SKM-1 (cell line): ENCODE data around the gene WT1.
A peak's percentile ranks its signal among the peaks of the same experiment; 100 is the strongest.

Experiments used
- DNase-seq: peaks from one replicate; lab custom pipeline; 2025; ENCODE audit not compliant: unreplicated experiment; lab: John Stamatoyannopoulos, UW

The WT1 gene

GRCh38 chr11:32425761-32426160 lies 9.6 kb downstream of the WT1 start:
- DNase-seq, result no peak

- DNase-seq, result no peak
These were observed 12.8 kb downstream of the WT1 start for GRCh38 chr11:32422545-32422944.

GRCh38 chr11:32421992-32422391 lies 13.3 kb downstream of the WT1 start:
- no peak for DNase-seq

GRCh38 chr11:32420937-32421901 lies 14.1 kb downstream of the WT1 start:
- DNase-seq, result peak; percentile 79

- no peak for DNase-seq
These were observed 15.2 kb downstream of the WT1 start for GRCh38 chr11:32420139-32420538.

GRCh38 chr11:32418836-32419235 lies 16.5 kb downstream of the WT1 start:
- no peak for DNase-seq

- DNase-seq, result no peak
These were observed 17.5 kb downstream of the WT1 start for GRCh38 chr11:32417806-32418205.

- DNase-seq, result no peak
These were observed 19.0 kb downstream of the WT1 start for GRCh38 chr11:32416301-32416700.

- no peak for DNase-seq
These were observed 20.4 kb downstream of the WT1 start for GRCh38 chr11:32414925-32415324.

- DNase-seq, result no peak
These were observed 23.3 kb downstream of the WT1 start for GRCh38 chr11:32411942-32412615.

- no peak for DNase-seq
These were observed 29.7 kb downstream of the WT1 start for GRCh38 chr11:32405592-32405991.

- DNase-seq, result no peak
These were observed 32.5 kb downstream of the WT1 start for GRCh38 chr11:32402836-32403235.

GRCh38 chr11:32400670-32401369 lies 34.5 kb downstream of the WT1 start:
- peak; percentile 16 for DNase-seq

GRCh38 chr11:32400196-32400595 lies 35.1 kb downstream of the WT1 start:
- DNase-seq, result no peak

GRCh38 chr11:32396991-32397390 lies 38.3 kb downstream of the WT1 start:
- no peak for DNase-seq

GRCh38 chr11:32396331-32396730 lies 39.0 kb downstream of the WT1 start:
- no peak for DNase-seq

GRCh38 chr11:32395127-32395526 lies 40.2 kb downstream of the WT1 start:
- DNase-seq, result no peak

GRCh38 chr11:32392840-32393239 lies 42.5 kb downstream of the WT1 start:
- DNase-seq, result no peak

- DNase-seq, result no peak
These were observed 43.3 kb downstream of the WT1 start for GRCh38 chr11:32391956-32392553.

GRCh38 chr11:32391479-32391878 lies 43.9 kb downstream of the WT1 start:
- DNase-seq, result no peak

GRCh38 chr11:32390712-32391111 lies 44.6 kb downstream of the WT1 start:
- DNase-seq, result no peak
